Measurements from ENCODE around the gene FLNB. TPM values are rescaled to one million over a fixed set of nuclear protein-coding genes. Genes with fewer than 3 reads are reported as not detected.

The FLNB gene
- total RNA-seq, 1 experiment from 2014 or later: 580 TPM

DNA sequence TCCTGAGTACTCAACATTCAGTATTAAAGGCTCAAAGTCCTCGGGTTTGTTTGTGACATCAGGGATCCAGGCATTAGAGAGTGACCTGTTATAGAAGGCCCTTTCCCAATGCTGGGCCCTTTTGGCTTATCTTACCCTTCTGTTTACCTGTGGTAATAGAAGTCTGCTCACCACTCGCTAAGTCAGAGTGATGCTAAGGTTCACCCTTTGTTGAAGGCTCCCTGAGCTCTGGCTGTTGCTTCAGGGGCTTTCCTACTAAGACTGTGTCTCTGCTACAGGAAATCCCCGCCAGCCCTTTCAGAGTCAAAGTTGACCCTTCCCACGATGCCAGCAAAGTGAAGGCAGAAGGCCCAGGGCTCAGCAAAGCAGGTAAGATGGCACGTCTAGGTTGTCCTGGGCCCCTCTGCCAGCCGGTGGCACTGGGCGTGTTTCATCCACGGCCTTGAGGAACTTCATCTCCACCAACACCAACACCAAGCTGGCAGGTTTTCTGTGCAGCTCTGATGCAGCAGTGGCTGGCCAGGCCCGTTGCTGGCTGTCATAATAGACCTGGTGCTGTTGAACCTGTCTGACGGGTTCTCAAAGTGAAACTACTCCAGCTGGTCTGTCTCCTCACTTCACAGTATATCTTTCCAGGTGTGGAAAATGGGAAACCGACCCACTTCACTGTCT is 103.4 kb downstream of the FLNB start:
- no peak overlapping the region for H3K4me3 Mint-ChIP-seq (ENCODE audit: unreplicated experiment)
- POLR2A ChIA-PET: interaction anchor here (0.6 to 2.3 kb wide), 3 partner anchors 8 to 103 kb away, joined by 3 to 10 read pairs (median 4); no protein-coding TSS in a partner anchor

DNA sequence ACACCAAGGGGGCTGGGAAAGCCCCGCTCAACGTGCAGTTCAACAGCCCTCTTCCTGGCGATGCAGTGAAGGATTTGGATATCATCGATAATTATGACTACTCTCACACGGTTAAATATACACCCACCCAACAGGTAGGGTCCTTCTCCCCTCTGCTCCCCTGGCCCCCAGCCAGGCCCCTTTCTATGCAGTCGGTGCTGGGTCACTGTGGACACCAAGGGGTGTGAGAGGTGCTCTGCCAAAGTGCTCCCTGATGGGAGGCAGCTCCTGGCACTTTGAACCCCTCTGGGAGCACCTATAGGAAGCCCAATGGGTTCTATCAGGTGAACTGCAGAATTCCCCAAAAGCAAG is 103.9 kb downstream of the FLNB start:
- Mint-ChIP-seq H3K4me3 (ENCODE audit: unreplicated experiment) (no peak overlapping the region), H3K27ac (ENCODE audit: low read depth, unreplicated experiment) (peak overlapping the region; percentile 49), H3K36me3 (ENCODE audit: insufficient read depth, unreplicated experiment) (peaks cover 94% of the 10 kb centered on the region), H3K9me3 (ENCODE audit: unreplicated experiment) (no peaks in the 10 kb centered on the region), H3K27me3 (ENCODE audit: insufficient read depth, unreplicated experiment) (no peaks in the 10 kb centered on the region), H3K4me1 (ENCODE audit: insufficient read depth, unreplicated experiment) (peaks cover 5% of the 10 kb centered on the region)
- no TSS peak for BruUV-seq (replicated peaks)
- DNase-seq (ENCODE audit: unreplicated experiment): no peak
- POLR2A ChIA-PET: interaction anchor here (1.1 kb wide), 1 partner anchor 103 kb away, joined by 4 read pairs; no protein-coding TSS in a partner anchor
- intact Hi-C loops (cut with micrococcal nuclease): no loop called here
- CTCF ChIA-PET: interaction anchor here (0.7 to 1.3 kb wide), 3 partner anchors 11 to 162 kb away, joined by 3 to 6 read pairs (median 3); no protein-coding TSS in a partner anchor
- TF ChIP-seq, protein P1, sequence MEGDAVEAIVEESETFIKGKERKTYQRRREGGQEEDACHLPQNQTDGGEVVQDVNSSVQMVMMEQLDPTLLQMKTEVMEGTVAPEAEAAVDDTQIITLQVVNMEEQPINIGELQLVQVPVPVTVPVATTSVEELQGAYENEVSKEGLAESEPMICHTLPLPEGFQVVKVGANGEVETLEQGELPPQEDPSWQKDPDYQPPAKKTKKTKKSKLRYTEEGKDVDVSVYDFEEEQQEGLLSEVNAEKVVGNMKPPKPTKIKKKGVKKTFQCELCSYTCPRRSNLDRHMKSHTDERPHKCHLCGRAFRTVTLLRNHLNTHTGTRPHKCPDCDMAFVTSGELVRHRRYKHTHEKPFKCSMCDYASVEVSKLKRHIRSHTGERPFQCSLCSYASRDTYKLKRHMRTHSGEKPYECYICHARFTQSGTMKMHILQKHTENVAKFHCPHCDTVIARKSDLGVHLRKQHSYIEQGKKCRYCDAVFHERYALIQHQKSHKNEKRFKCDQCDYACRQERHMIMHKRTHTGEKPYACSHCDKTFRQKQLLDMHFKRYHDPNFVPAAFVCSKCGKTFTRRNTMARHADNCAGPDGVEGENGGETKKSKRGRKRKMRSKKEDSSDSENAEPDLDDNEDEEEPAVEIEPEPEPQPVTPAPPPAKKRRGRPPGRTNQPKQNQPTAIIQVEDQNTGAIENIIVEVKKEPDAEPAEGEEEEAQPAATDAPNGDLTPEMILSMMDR (IDR thresholded peaks at IDR 0.05; ENCODE audit: unreplicated experiment): no peak

More for the DNA sequence above, 103.4 kb downstream of the FLNB start:
- no peak for DNase-seq (ENCODE audit: unreplicated experiment)
- CTCF ChIA-PET: interaction anchor here (1.1 to 1.3 kb wide), 2 partner anchors 67 to 161 kb away, joined by 3 to 6 read pairs; no protein-coding TSS in a partner anchor
- BruUV-seq (replicated peaks): no TSS peak
- Mint-ChIP-seq H3K27me3 (ENCODE audit: insufficient read depth, unreplicated experiment) (no peaks in the 10 kb centered on the region), H3K36me3 (ENCODE audit: insufficient read depth, unreplicated experiment) (peaks cover 94% of the 10 kb centered on the region), H3K27ac (ENCODE audit: low read depth, unreplicated experiment) (no peak overlapping the region), H3K4me1 (ENCODE audit: insufficient read depth, unreplicated experiment) (peaks cover 5% of the 10 kb centered on the region), H3K9me3 (ENCODE audit: unreplicated experiment) (no peaks in the 10 kb centered on the region)
- TF ChIP-seq, protein P1 (IDR thresholded peaks at IDR 0.05; ENCODE audit: unreplicated experiment): no peak
- intact Hi-C loops (cut with micrococcal nuclease): no loop called here

DNA sequence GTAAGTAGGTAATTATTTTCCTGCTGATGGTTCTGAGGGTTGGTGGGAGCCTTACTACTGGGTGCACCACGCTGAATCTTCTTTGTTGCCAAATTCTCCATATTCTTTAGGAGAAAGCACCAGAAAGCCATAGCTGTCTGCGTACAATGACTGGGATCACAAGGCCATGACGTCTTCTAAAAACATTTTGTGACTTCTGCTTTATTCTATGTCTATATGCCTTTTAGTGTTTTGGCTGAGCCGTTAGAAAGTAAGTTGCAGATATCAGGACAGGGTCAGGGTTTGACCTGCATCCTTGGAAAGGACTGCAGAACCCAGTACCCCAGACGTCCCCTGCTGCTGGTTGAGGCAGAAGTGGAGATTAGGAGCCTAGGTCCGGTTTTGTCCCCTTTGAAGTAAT is 107.0 kb downstream of the FLNB start:
- intact Hi-C loops (cut with micrococcal nuclease): no loop called here
- peaks cover 98% of the 10 kb centered on the region for H3K36me3 Mint-ChIP-seq (ENCODE audit: insufficient read depth, unreplicated experiment)

More for the DNA sequence above, 107.0 kb downstream of the FLNB start:
- no peaks in the 10 kb centered on the region for H3K27me3 Mint-ChIP-seq (ENCODE audit: insufficient read depth, unreplicated experiment)
- ChIA-PET CTCF (no interaction called here), POLR2A (no interaction called here)
- BruUV-seq (replicated peaks): no TSS peak
- H3K4me3 Mint-ChIP-seq (ENCODE audit: unreplicated experiment): no peak overlapping the region
- DNase-seq (ENCODE audit: unreplicated experiment): no peak
- no peak overlapping the region for H3K27ac Mint-ChIP-seq (ENCODE audit: low read depth, unreplicated experiment)
- H3K9me3 Mint-ChIP-seq (ENCODE audit: unreplicated experiment): no peaks in the 10 kb centered on the region
- TF ChIP-seq, protein P1 (IDR thresholded peaks at IDR 0.05; ENCODE audit: unreplicated experiment): no peak
- H3K4me1 Mint-ChIP-seq (ENCODE audit: insufficient read depth, unreplicated experiment): no peaks in the 10 kb centered on the region
